GM06990 (cell line): ENCODE results near the gene RNLS.
A peak's percentile ranks its signal among the peaks of the same experiment; 100 is the strongest.

Source experiments
- DNase-seq: peaks from one replicate; pipeline ENCODE4 v3.0.0-alpha.2; 2011; ENCODE audit not compliant: insufficient read length; ENCODE audit errors: extremely low read depth
- H3K27me3 ChIP-seq: replicated peaks from 2 replicates; pipeline ENCODE4 v1.6.0; 2011; ENCODE audit warnings: low read length; ENCODE audit not compliant: control insufficient read depth, insufficient read depth
- H3K36me3 ChIP-seq: 2 replicates; pipeline ENCODE4 v1.5.1; 2011; ENCODE audit warnings: low read length; ENCODE audit not compliant: control insufficient read depth, insufficient read depth
- H3K4me3 ChIP-seq: replicated peaks from 2 replicates; pipeline ENCODE4 v1.5.1; 2011; ENCODE audit warnings: low read depth, mild to moderate bottlenecking, control low read depth, low read length
- CTCF ChIP-seq: IDR thresholded peaks from 2 replicates; pipeline ENCODE4 v1.5.1; 2011; ENCODE audit warnings: low read length, control low read depth, mild to moderate bottlenecking, inconsistent platforms; ENCODE audit not compliant: insufficient read depth, poor library complexity, severe bottlenecking

The RNLS gene

DNA sequence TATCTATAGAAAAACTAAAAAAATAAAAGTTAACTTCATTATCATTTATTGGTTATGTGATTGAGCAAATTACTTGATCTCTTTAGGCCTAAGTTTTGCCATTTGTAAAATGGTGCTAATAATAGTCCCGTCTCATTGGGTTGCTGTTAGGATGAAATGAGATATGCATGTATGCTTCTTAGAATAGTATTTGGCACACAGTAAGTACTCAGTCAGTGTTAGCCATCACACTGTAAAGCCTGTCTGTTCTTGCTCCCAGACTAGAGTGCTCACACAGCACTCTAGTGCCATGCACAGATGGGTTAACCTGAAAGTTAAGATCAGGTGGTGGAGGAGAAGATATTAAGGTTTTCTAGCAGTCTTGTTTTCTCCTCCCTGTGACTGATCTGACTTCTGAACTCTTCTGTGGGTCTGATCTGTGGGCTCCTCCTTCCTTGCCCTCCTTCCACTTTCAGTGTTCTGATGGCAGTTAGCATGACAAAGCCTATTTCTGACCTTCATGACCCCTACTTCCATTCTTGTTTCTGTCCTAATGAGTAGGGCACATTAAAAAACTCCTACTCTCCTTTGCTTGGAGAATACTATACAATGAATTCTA lies 167.5 kb downstream of the RNLS start:
- H3K27me3 ChIP-seq: no peaks in the 10 kb centered on the region
- DNase-seq: no peak

DNA sequence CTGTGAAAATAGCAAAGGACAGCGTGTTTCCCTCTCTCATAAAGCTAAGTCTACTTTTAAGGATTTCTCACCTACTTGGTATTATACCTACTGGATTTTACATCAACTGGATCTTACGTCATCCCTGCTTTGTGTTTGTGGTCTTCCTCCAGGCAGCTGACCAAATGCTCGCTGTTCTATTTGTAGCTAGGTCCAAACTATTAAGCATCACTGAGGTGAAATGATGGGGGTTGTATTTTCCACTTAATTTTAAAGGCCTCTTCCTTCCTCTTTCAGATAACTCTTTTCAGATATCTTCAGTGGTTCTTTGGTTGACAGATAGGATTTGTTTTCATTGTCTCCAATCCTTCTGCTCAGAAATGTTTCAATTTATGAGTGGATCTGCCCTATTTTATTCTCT lies 169.7 kb downstream of the RNLS start:
- no peaks in the 10 kb centered on the region for H3K36me3 ChIP-seq
- no peak overlapping the region for H3K4me3 ChIP-seq
- TF ChIP-seq CTCF: no peak
- DNase-seq: no peak
- H3K27me3 ChIP-seq: no peaks in the 10 kb centered on the region

More for the DNA sequence above, 167.5 kb downstream of the RNLS start:
- TF ChIP-seq CTCF: no peak
- Histone ChIP-seq H3K36me3 (no peaks in the 10 kb centered on the region), H3K4me3 (no peak overlapping the region)

DNA sequence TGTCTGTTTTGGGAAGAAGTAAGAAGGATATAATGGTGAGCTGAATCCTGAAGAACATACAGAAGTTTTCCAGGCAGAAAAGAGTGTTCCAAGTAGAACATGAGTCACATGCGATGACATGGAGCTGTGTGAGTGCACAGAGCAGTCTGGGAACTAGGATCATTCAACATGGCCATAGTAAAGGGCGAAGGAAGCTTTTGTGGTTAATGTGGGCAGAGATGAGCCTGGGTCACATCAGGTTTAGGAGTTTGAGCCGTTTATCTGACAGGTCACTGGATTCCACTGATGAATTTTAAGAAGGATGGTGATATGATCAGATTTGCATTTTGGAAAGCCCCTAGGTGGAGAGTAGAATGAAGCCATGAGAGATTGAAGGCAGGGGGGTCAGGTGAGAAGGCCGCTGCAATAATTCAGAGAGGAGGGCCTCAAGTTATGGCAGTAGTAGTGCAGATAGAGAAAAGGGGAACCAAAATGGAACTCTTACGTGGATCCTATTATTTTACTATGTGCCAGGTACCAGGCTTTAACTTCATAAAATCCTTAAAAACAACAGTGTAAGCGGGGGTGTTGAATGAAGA lies 171.3 kb downstream of the RNLS start:
- Histone ChIP-seq H3K4me3 (no peak overlapping the region), H3K27me3 (no peaks in the 10 kb centered on the region), H3K36me3 (no peaks in the 10 kb centered on the region)
- DNase-seq: peak; percentile 28
- no peak for TF ChIP-seq CTCF

- DNase-seq: no peak
- H3K4me3 ChIP-seq: no peak overlapping the region
- H3K36me3 ChIP-seq: no peaks in the 10 kb centered on the region
- no peaks in the 10 kb centered on the region for H3K27me3 ChIP-seq
- TF ChIP-seq CTCF: no peak
Measured at GRCh38 chr10:88409824-88410223, 173.3 kb downstream of the RNLS start.

DNA sequence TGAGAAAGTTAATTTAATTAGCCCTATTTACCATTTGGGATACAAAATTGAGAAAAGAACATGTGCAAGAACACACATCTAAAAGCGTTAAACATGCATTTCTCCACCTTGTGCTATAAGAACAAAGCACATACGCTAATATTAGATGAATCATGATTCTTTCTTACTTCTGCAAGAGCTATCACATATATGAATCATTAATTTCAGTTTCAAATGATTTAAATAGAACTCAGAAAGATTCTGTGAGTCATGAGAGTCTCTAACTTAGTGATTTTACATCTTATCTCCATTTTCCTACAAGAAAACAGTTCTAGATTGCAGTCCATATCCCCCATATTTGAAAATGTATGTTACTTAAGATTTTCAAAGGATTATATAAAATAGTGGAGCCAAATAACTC lies 173.9 kb downstream of the RNLS start:
- DNase-seq: peak; percentile 57
- no peak overlapping the region for H3K4me3 ChIP-seq
- no peak for TF ChIP-seq CTCF
- no peaks in the 10 kb centered on the region for H3K36me3 ChIP-seq
- H3K27me3 ChIP-seq: no peaks in the 10 kb centered on the region
